Measurements from ENCODE around the gene EPS15. TPM values are rescaled to one million over a fixed set of nuclear protein-coding genes. Genes with fewer than 3 reads are reported as not detected.

Gene EPS15
- total RNA-seq, 4 donors from 2014 or later: 43.8 to 74.0 (median 59.9) TPM

DNA sequence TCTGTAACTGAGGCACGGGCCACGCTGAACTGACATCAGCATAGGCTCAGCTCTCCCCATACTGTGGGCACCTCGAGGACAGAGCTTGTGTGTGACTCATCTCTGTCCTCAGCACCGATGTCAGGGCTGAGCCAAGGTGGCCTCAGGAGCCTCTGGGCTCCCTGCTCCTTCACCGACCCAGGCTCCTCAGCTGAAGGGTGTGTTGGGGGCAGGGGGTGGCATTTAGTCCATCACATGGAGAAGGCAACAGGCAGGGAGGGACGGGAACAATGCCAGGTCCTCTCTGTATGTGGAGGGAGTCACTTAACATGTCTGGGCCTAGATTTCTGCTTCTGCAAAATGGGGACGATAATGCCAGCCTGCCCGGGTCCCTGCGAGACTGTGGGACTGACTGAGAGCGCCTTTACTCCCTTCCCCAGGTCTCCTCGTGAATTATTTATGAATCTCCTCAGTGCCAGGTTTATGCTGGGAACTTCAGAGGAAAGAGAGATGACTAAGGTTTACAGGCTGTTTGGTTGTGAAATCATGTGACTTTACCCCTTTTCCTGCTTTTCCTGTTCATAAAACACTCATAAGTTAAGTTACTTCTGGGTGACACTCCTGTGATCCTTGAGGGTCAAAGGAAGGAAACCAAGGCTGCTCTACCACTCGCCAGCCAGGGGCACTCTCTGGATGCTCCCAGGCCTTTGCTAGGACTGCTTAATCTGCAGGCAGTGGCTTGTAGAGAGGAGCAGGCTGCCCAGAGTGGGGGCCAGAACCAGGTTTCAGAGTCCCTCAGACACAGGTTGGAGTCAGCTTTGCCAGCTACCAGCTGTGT lies 204.9 kb downstream of the EPS15 start:
- Histone ChIP-seq H3K36me3 (no peaks in the 10 kb centered on the region), H3K27ac (peak overlapping the region; percentile 72 to 84 (median 78)), H3K27me3 (no peaks in the 10 kb centered on the region), H3K9me3 (no peaks in the 10 kb centered on the region), H3K4me3 (no peak overlapping the region), H3K4me1 (peaks cover 13 to 22% (median 21%) of the 10 kb centered on the region in 4 donors)
- intact Hi-C loops (cut with DNase I; ENCODE audit: low total_unique reads): no loop called here
- DNase-seq: peak; percentile 35
- TF ChIP-seq POLR2AphosphoS5 (IDR thresholded peaks at IDR 0.05) (peak in 1 of 3 donors; percentile 53), POLR2A (IDR thresholded peaks at IDR 0.05) (no peak)
- WGBS, 2 donors (ENCODE audit: low coverage in 1 of 2): 46 to 80% methylated on average over 1 to 12 of the region's 12 CpGs
- in situ Hi-C loops (cut with MboI; ENCODE audit: low pct_ligation_motif_present in 1 of 4, low pct_unique_long_range_greater_than_20kb in 1 of 4, low sequenced_read_pairs in 3 of 4): no loop called here

GRCh38 chr1:51313268-51313852 lies 205.7 kb downstream of the EPS15 start:
- Histone ChIP-seq H3K27me3 (no peaks in the 10 kb centered on the region), H3K4me1 (peaks cover 13 to 22% (median 21%) of the 10 kb centered on the region in 4 donors), H3K4me3 (no peak overlapping the region), H3K27ac (peak overlapping the region; percentile 72 to 84 (median 78)), H3K36me3 (no peaks in the 10 kb centered on the region), H3K9me3 (no peaks in the 10 kb centered on the region)
- TF ChIP-seq, protein P1, sequence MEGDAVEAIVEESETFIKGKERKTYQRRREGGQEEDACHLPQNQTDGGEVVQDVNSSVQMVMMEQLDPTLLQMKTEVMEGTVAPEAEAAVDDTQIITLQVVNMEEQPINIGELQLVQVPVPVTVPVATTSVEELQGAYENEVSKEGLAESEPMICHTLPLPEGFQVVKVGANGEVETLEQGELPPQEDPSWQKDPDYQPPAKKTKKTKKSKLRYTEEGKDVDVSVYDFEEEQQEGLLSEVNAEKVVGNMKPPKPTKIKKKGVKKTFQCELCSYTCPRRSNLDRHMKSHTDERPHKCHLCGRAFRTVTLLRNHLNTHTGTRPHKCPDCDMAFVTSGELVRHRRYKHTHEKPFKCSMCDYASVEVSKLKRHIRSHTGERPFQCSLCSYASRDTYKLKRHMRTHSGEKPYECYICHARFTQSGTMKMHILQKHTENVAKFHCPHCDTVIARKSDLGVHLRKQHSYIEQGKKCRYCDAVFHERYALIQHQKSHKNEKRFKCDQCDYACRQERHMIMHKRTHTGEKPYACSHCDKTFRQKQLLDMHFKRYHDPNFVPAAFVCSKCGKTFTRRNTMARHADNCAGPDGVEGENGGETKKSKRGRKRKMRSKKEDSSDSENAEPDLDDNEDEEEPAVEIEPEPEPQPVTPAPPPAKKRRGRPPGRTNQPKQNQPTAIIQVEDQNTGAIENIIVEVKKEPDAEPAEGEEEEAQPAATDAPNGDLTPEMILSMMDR (IDR thresholded peaks at IDR 0.05): peak in 4 of 5 experiments; percentile 13 to 39 (median 26)
- TF ChIP-seq POLR2AphosphoS5 (IDR thresholded peaks at IDR 0.05) (no peak), POLR2A (IDR thresholded peaks at IDR 0.05) (no peak)
- WGBS, 2 donors (ENCODE audit: low coverage in 1 of 2): 90 to 92% methylated on average over 5 of the region's 5 CpGs
- intact Hi-C loops (cut with DNase I; ENCODE audit: low total_unique reads): no loop called here
- DNase-seq: no peak
- in situ Hi-C loops (cut with MboI; ENCODE audit: low pct_ligation_motif_present in 1 of 4, low pct_unique_long_range_greater_than_20kb in 1 of 4, low sequenced_read_pairs in 3 of 4): no loop called here

GRCh38 chr1:51312718-51313117 lies 206.3 kb downstream of the EPS15 start:
- 85% methylated on average over 4 of the region's 4 CpGs; no CpG with 5 or more reads in 1 of the 2 donors for WGBS, 2 donors (ENCODE audit: low coverage in 1 of 2)
- in situ Hi-C loops (cut with MboI; ENCODE audit: low pct_ligation_motif_present in 1 of 4, low pct_unique_long_range_greater_than_20kb in 1 of 4, low sequenced_read_pairs in 3 of 4): no loop called here
- intact Hi-C loops (cut with DNase I; ENCODE audit: low total_unique reads): no loop called here

DNA sequence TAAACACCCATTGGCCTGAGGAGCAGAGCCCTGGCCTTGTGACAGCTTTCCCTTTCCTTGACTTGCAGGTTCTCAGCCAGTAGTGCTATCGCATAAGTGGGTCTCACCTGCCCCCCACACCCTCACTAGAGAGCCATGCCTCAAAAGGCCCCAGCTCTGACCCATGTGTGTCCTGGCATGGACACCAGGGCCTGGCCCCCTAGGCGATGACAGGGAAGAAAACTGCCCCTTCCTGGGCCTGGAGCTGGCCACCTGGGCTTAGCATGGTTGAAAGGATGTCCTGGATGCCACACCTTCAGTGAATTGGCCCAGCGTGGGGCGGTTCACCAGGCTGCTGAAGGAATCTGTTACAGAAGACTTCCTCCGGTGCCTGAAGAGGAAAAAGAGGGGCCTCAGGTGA lies 207.2 kb downstream of the EPS15 start:
- H3K4me3 ChIP-seq: no peak overlapping the region
- H3K27me3 ChIP-seq: no peaks in the 10 kb centered on the region
- DNase-seq: no peak
- WGBS, 2 donors (ENCODE audit: low coverage in 1 of 2): 79% methylated on average over 5 of the region's 5 CpGs; no CpG with 5 or more reads in 1 of the 2 donors
- H3K36me3 ChIP-seq: no peaks in the 10 kb centered on the region
- intact Hi-C loops (cut with DNase I; ENCODE audit: low total_unique reads): no loop called here
- H3K9me3 ChIP-seq: no peaks in the 10 kb centered on the region
- H3K4me1 ChIP-seq: peaks cover 13 to 22% (median 21%) of the 10 kb centered on the region in 4 donors
- in situ Hi-C loops (cut with MboI; ENCODE audit: low pct_ligation_motif_present in 1 of 4, low pct_unique_long_range_greater_than_20kb in 1 of 4, low sequenced_read_pairs in 3 of 4): no loop called here
- H3K27ac ChIP-seq: no peak overlapping the region
- TF ChIP-seq, protein P1 (IDR thresholded peaks at IDR 0.05): no peak
- no peak for TF ChIP-seq POLR2A (IDR thresholded peaks at IDR 0.05)
- no peak for TF ChIP-seq EP300 (IDR thresholded peaks at IDR 0.05; ENCODE audit: low read depth)
- TF ChIP-seq POLR2AphosphoS5 (IDR thresholded peaks at IDR 0.05): no peak

More at GRCh38 chr1:51312718-51313117, 206.3 kb downstream of the EPS15 start:
- TF ChIP-seq POLR2AphosphoS5 (IDR thresholded peaks at IDR 0.05): no peak
- TF ChIP-seq, protein P1 (IDR thresholded peaks at IDR 0.05): no peak
- TF ChIP-seq POLR2A (IDR thresholded peaks at IDR 0.05): no peak
- TF ChIP-seq EP300 (IDR thresholded peaks at IDR 0.05; ENCODE audit: low read depth): no peak
- no peaks in the 10 kb centered on the region for H3K9me3 ChIP-seq
- no peaks in the 10 kb centered on the region for H3K36me3 ChIP-seq
- H3K4me3 ChIP-seq: no peak overlapping the region
- peaks cover 13 to 22% (median 21%) of the 10 kb centered on the region in 4 donors for H3K4me1 ChIP-seq
- H3K27ac ChIP-seq: no peak overlapping the region
- H3K27me3 ChIP-seq: no peaks in the 10 kb centered on the region
- no peak for DNase-seq

Measured in transverse colon (tissue), 4 donors.